IPS DF 4.7 (cell line): ENCODE data around the gene HOXA11.

ENCODE experiments used
- DNase-seq: peaks from one replicate; pipeline ENCODE4 v3.0.0-alpha.2; 2013; ENCODE audit warnings: low spot score; ENCODE audit errors: extremely low read depth

HOXA11 gene

GRCh38 chr7:27147199-27148030 is 37.6 kb downstream of the HOXA11 start, which contains the start of gene HOXA6:
TSS of gene HOXA6 (minus strand) at chr7:27147774. CDS start at chr7:27147749, 25 bp downstream.
- DNase-seq = no peak

- DNase-seq = no peak
Measured at GRCh38 chr7:27146491-27147198, 38.4 kb downstream of the HOXA11 start.

- DNase-seq = no peak
Measured at GRCh38 chr7:27145914-27146412, 39.1 kb downstream of the HOXA11 start.

GRCh38 chr7:27145165-27145913 is 39.7 kb downstream of the HOXA11 start:
- no peak for DNase-seq

GRCh38 chr7:27144781-27145164 is 40.3 kb downstream of the HOXA11 start:
- no peak for DNase-seq

- no peak for DNase-seq
Measured at GRCh38 chr7:27143950-27144780, 40.9 kb downstream of the HOXA11 start.

GRCh38 chr7:27143023-27143949 is 41.7 kb downstream of the HOXA11 start, which contains the start of gene HOXA5:
TSS of gene HOXA5 (minus strand) at chr7:27143681. CDS start at chr7:27143607, 74 bp downstream.
- no peak for DNase-seq

GRCh38 chr7:27142580-27143022 is 42.4 kb downstream of the HOXA11 start:
- DNase-seq = no peak

GRCh38 chr7:27141923-27142579 is 43.0 kb downstream of the HOXA11 start:
- no peak for DNase-seq

GRCh38 chr7:27141137-27141922 is 43.7 kb downstream of the HOXA11 start:
- no peak for DNase-seq

GRCh38 chr7:27140126-27140857 is 44.7 kb downstream of the HOXA11 start:
- no peak for DNase-seq

- DNase-seq = no peak
Measured at GRCh38 chr7:27139334-27140125, 45.5 kb downstream of the HOXA11 start.

- no peak for DNase-seq
Measured at GRCh38 chr7:27138985-27139333, 46.1 kb downstream of the HOXA11 start.

- no peak for DNase-seq
Measured at GRCh38 chr7:27138472-27138871, 46.6 kb downstream of the HOXA11 start.

- no peak for DNase-seq
Measured at GRCh38 chr7:27137640-27138315, 47.3 kb downstream of the HOXA11 start.

- DNase-seq = no peak
Measured at GRCh38 chr7:27134392-27134791, 50.6 kb downstream of the HOXA11 start.
